Hematopoietic multipotent progenitor cell treated with erythropoietin and hydrocortisone succinate and interleukin-3 and kit ligand, for 6 days (in vitro differentiated cells): Measurements from ENCODE around the gene RETSAT.
"Not testable (repeated sequence)": the region's sequence is repeated elsewhere in the genome, so short reads cannot be mapped to it uniquely, and the experiment has no call there.

Experiments
- DNase-seq: peaks from one replicate; pipeline ENCODE4 v3.0.0-alpha.2; 2015

Gene RETSAT

GRCh38 chr2:85330839-85331636 lies 23.3 kb downstream of the RETSAT start:
- no peak for DNase-seq

DNA sequence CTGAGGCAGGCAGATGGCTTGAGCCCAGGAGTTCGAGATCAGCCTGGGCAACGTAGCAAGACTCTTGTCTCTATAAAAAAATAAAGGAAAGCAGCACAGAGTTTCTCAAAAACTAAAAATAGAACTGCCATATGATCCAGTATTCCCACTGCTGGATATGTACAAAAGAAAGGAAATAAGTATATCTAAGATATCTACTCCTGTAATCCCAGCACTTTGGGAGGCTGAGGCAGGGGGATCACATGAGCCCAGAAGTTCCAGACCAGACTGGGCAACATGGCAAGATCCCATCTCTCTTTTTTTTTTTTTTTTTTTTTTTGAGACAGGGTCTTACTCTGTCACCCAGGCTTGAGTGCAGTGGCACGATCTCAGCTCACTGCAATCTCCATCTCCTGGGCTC lies 24.6 kb downstream of the RETSAT start:
- not testable (repeated sequence) for DNase-seq

GRCh38 chr2:85329181-85329651 lies 25.1 kb downstream of the RETSAT start:
- peak; percentile 71 for DNase-seq

DNA sequence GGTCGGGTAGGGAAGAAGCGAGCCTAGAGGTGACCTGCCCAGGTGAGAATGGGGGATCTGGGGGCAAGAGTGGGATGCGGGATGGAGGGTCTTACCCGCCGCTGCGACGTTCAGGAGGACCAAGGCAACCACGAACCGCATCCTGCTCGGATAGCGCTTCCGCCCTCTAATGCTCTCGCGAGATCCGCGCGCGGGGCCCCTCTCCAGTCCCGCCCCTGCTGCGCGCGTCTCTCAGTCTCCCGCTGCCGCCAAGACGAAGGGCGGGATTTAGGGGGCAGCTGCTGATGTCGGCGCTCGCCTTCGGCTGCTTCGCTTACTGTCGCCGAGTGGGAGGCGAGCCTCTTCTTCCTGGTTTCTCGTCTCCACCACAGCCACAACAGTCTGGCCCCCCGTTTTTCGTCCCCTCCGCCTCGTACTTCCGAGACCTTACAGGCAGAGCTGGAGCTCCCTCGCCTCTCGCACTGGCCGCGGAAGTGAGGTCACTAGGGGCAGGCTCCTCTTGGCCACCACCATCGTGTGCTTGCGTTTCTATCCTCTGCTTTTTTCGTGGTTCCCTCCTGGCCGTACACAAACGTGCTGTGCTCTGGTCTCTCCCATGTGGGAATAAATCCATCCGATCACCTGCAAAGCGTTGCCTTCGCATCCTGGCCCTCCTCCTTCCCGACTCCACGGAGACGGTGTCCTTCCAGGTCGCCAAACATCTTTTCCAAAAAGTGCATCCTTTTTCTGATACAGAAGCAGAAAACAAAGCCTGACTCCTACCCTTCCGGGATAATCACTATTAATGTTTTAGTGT lies 26.3 kb downstream of the RETSAT start, which contains the start of gene TGOLN2:
Gene TGOLN2, minus strand, starts transcription at position 168 of the 796 bp plus-strand sequence. Its CDS starts 27 bp downstream, at position 141.
- DNase-seq = peak; percentile 98

- peak; percentile 68 for DNase-seq
Observed at GRCh38 chr2:85327160-85327821, 27.0 kb downstream of the RETSAT start.

DNA sequence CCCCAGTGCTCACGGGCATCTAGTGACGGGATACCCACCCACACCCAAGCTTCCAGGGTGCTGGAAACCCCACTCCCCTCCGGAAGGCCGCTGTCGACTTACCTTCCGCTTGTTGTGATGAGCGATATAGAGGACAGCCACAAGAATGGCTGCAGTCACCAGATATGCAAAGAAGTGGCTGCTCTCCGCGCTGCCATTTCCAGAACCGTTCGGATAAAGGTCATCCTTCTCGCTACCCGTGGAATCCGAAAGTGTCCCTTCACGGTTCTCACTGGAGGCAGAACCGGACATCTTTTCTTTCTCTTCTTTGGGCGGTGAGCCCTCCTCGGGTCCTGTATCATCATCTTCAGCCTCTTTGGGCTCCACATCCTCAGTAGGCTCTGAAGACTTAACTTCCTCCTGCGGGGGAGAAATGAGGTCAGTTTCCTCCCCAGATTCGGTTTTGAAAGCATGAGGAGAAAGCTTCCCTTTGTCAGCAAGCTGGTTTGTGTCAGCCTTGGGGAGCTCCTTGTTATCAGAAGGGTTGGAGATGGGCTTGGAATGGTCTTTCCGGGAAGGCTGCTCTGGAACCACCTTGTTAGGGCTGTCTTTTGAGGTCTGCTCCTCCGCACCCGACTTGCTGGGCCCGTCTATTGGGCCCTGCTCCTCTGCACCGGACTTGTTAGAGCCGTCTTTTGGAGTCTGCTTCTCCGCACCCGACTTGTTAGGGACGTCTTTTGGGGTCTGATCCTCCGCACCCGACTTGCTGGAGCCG lies 27.7 kb downstream of the RETSAT start:
- peak; percentile 66 for DNase-seq

- no peak for DNase-seq
Observed at GRCh38 chr2:85325466-85325811, 28.9 kb downstream of the RETSAT start.

- DNase-seq = peak; percentile 58
Observed at GRCh38 chr2:85324639-85325465, 29.5 kb downstream of the RETSAT start.

- DNase-seq = not testable (repeated sequence)
Observed at GRCh38 chr2:85323988-85324367, 30.4 kb downstream of the RETSAT start.

DNA sequence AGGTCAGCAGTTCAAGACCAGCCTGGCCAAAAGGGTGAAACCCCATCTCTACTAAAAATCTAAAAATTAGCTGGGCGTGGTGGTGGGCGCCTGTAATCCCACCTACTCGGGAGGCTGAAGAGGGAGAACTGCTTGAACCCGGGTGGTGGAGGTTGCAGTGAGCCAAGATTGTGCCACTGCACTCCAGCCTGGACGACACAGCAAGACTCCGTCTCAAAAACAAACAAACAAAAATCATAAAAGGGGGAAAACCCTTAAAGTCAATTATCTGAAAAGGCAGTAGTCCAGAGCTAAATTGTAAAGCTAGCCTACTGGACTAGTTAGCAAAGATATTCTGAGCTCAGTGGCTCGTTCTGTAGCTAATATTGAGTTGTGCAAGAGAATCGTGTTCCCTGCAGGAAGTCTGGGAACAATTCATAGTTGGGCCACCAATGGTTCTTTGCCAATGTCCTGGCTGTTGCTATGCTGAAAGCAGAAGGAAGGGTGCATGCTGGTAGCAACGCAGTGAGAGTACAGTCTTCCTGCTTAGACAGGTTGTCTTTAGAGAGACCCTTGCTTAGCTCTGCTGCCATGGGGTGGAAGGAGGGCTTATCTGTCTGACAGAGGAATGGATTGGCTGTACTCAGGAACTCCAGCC lies 30.9 kb downstream of the RETSAT start:
- DNase-seq = no peak

GRCh38 chr2:85319796-85320195 lies 34.5 kb downstream of the RETSAT start:
- no peak for DNase-seq

GRCh38 chr2:85318222-85319074 lies 35.9 kb downstream of the RETSAT start:
- DNase-seq = no peak

DNA sequence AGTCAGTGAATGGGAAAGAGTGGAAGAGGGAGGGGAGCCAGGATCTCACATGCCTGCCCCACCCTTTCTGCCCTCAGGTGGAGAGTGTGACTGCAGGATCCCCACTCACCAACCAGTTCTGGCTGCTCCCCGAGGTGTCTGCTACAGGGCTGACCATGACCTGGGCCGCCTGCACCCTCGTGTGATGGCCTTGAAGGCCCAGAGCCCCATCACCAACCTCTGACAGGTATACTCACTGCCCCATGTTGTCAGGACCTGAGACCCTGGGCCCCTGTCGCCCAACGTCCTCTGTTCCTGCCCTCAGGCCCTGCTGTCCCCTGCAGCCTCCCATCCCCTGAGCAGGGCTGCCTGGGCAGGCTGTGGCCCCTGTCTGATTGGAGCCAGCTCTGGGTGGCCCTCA lies 38.4 kb downstream of the RETSAT start:
- not testable (repeated sequence) for DNase-seq

DNA sequence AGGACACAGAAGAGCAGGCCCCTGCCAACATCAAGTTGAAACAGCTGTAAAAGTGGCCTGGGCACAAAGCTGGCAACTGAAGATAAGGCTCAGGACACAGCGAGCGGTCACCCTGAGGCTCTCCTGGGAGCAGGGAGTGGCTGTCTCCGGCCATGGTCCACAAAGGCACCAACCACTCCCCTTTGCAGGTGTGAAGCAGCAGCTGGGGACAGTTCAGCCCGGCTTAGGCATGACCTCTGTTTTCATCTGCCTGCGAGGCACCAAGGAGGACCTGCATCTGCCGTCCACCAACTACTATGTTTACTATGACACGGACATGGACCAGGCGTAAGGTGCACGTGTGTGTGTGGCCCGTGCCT lies 39.5 kb downstream of the RETSAT start:
- no peak for DNase-seq

DNA sequence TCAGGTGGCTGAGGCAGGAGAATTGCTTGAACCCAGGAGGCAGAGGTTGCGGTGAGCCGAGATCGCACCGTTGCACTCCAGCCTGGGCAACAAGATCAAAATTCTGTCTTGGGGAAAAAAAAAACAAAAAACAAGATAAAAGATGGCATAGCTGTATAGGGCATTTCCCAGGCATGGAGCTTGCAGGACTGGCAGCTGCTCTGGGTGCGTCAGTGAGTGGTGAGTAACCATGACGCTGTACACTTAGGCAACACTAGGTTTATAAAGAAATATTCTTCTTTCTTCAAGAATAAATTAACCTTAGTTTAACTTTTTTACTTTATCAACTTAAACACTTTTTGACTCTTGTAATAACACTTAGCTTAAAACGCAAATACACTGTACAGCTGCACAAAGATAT lies 41.9 kb downstream of the RETSAT start:
- no peak for DNase-seq

DNA sequence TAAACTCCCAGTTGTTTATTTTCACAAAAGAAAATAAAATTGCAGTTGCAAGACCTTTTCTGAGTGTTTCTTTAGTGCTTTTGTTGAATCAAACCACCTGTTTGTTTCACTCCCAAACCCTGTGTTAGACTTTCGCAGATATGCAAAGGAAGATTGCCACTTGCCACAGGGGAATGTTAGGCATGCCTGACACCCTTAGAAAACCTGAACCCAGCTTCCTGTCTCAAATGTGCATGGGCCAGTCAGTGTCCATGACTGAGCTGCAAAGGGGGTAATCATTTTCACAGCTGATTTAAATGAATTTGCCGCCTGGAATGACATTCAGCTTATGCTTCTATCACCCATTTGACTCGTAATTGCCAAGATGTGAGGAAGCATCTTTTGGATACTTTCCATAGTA lies 44.0 kb downstream of the RETSAT start:
- DNase-seq = no peak

GRCh38 chr2:85309699-85310321 lies 44.5 kb downstream of the RETSAT start:
- no peak for DNase-seq

DNA sequence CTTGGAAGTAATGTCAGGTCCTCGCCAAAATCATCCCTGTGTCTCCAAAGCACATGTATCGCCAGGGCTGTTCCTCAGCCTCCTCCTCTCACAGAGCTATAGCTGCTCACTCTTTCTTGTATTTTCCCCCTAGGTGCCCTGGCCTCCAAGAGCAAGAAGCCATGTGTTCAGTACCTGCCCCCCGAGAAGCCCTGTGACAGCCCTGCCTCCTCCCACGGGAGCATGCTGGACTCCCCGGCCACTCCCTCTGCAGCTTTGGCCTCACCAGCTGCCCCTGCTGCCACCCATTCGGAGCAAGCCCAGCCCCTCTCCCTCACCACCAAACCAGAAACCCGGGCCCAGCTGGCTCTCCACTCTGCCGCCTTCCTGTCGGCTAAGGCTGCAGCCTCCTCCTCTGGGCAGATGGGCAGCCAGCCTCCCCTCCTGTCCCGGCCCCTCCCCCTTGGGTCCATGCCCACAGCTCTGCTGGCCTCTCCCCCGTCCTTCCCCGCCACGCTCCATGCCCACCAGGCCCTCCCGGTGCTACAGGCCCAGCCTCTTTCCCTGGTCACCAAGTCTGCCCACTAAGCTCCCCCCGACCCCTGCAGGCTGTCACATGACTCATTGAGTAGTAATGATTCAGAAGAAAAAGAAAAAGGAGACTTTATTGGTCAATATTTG lies 45.3 kb downstream of the RETSAT start:
- DNase-seq = no peak

DNA sequence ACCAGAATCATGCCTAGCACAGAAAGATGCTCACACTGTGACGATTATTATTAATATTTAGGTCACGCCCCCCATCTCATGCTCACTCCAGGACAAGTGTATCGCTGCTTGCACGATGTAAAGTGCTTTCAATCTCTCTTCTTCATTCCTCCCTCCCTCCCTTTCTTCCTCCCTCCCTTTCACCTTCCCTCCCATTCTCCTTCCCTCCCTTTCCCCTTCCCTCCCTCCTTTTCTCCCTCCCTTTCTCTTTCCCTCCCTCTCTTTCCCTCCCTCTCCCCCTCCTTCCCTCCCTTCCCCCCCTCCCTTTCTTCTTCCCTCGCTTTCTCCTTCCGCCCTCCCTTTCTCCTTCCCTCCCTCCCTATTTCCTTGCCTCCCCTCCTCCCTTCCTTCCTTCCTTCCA lies 46.1 kb downstream of the RETSAT start:
- DNase-seq = no peak
